Testis (tissue), 3 donors: ENCODE measurements around the gene HOPX. TPM values are rescaled to one million over a fixed set of nuclear protein-coding genes. Genes with fewer than 3 reads are reported as not detected.
A peak's percentile ranks its signal among the peaks of the same experiment; 100 is the strongest.

Experiments
- DNase-seq: peaks from one replicate; pipeline ENCODE4 v3.0.0-alpha.2; 2019
- H3K27ac ChIP-seq, 2 donors: fragments of 200-600 bp; sonication (generic); one replicate each; pipeline ENCODE4 v1.5.1; 2019
- H3K27me3 ChIP-seq: fragments of 200-600 bp; sonication (generic); one replicate; pipeline ENCODE4 v1.5.1; 2019
- H3K36me3 ChIP-seq: fragments of 200-600 bp; sonication (generic); one replicate; pipeline ENCODE4 v1.5.1; 2017; ENCODE audit warnings: low read depth; ENCODE audit errors: missing control alignments
- H3K4me1 ChIP-seq: fragments of 200-600 bp; sonication (generic); one replicate; pipeline ENCODE4 v1.5.1; 2019
- H3K4me3 ChIP-seq, 2 donors: fragments of 200-600 bp; sonication (generic); one replicate each; pipeline ENCODE4 v1.5.1; 2017 to 2019
- H3K9me3 ChIP-seq: fragments of 200-600 bp; sonication (generic); one replicate; pipeline ENCODE4 v1.5.1; 2017
- CTCF ChIP-seq, 3 experiments: fragments of 450-650 bp in 2 of 3; fragments of 200-600 bp in 1 of 3; sonication (generic) in 1 of 3; IDR thresholded peaks; one replicate each; pipeline ENCODE4 v1.5.1; 2016 to 2019; ENCODE audit warnings: antibody characterized with exemption in 3 of 3, mild to moderate bottlenecking in 2 of 3, moderate library complexity in 1 of 3
- POLR2A ChIP-seq: fragments of 450-650 bp; IDR thresholded peaks from one replicate; pipeline ENCODE4 v1.6.1; 2017; ENCODE audit warnings: antibody characterized with exemption, mild to moderate bottlenecking, moderate library complexity
- WGBS, 2 donors: methylation state at CpG; one replicate each; pipeline ENCODE4 v1.1.5; 2018; 5-methylcytosine and 5-hydroxymethylcytosine counted together
- intact Hi-C: fragments of 100-400 bp; cut with DNase I; formaldehyde crosslinking; loops from one replicate; pipeline ENCODE4 v1.15.1; 2023; ENCODE audit warnings: low total_unique reads
- polyA plus RNA-seq: library from polyadenylated mRNA; stranded (reverse); fragments of 350-450 nt; fragmentation: Illumina TruSeq; extraction: RNeasy Lipid Tissue Mini Kit (QIAGEN cat#74804); gene quantifications from one replicate; pipeline ENCODE4 v1.2.3, GENCODE V29; 2014; ENCODE audit warnings: low read depth, low replicate concordance; ENCODE audit not compliant: insufficient read depth
- total RNA-seq, 2 donors: library from RNA; depleted of rRNA; stranded (reverse); fragments of >200 nt; gene quantifications; one replicate each; pipeline ENCODE4 v1.2.3, GENCODE V29; 2016

Gene HOPX
- total and polyA plus RNA-seq, 3 donors from 2014 or later, result 102 to 158 (median 141) TPM

GRCh38 chr4:56704089-56704871, 23.2 kb upstream of the HOPX start:
- DNase-seq, result peak; percentile 40
- no peak for TF ChIP-seq CTCF (IDR thresholded peaks at IDR 0.05)
- no peak for TF ChIP-seq POLR2A
- 56 to 65% methylated on average over 7 of the region's 7 CpGs for WGBS, 2 donors
- Histone ChIP-seq H3K9me3 (no peaks in the 10 kb centered on the region), H3K4me1 (peaks cover 9% of the 10 kb centered on the region), H3K36me3 (no peaks in the 10 kb centered on the region), H3K27ac (peak overlapping the region in 1 of 2 donors; percentile 60), H3K27me3 (no peaks in the 10 kb centered on the region), H3K4me3 (no peak overlapping the region)
- intact Hi-C loops, result no loop called here

- no peak for DNase-seq
- peaks cover 3% of the 10 kb centered on the region for H3K4me1 ChIP-seq
- intact Hi-C loops, result no loop called here
These were observed 22.3 kb upstream of the HOPX start for GRCh38 chr4:56703378-56703777.

GRCh38 chr4:56701644-56702043, 20.5 kb upstream of the HOPX start:
- Histone ChIP-seq H3K36me3 (no peaks in the 10 kb centered on the region), H3K27ac (no peak overlapping the region), H3K27me3 (no peaks in the 10 kb centered on the region), H3K4me1 (peaks cover 3% of the 10 kb centered on the region), H3K9me3 (no peaks in the 10 kb centered on the region), H3K4me3 (no peak overlapping the region)
- 77 to 91% methylated on average over 2 of the region's 2 CpGs for WGBS, 2 donors
- TF ChIP-seq POLR2A (no peak), CTCF (IDR thresholded peaks at IDR 0.05) (no peak)
- intact Hi-C loops, result no loop called here
- no peak for DNase-seq

More at GRCh38 chr4:56703378-56703777, 22.3 kb upstream of the HOPX start:
- TF ChIP-seq CTCF (IDR thresholded peaks at IDR 0.05), result no peak
- no peak for TF ChIP-seq POLR2A
- Histone ChIP-seq H3K36me3 (no peaks in the 10 kb centered on the region), H3K27ac (no peak overlapping the region), H3K9me3 (no peaks in the 10 kb centered on the region), H3K27me3 (no peaks in the 10 kb centered on the region), H3K4me3 (no peak overlapping the region)
- WGBS, 2 donors, result 79 to 81% methylated on average over 5 of the region's 5 CpGs

- TF ChIP-seq POLR2A (no peak), CTCF (IDR thresholded peaks at IDR 0.05) (no peak)
- H3K4me1 ChIP-seq, result peaks cover 3% of the 10 kb centered on the region
- H3K27me3 ChIP-seq, result no peaks in the 10 kb centered on the region
- H3K4me3 ChIP-seq, result no peak overlapping the region
- intact Hi-C loops, result no loop called here
- H3K27ac ChIP-seq, result no peak overlapping the region
- no peak for DNase-seq
- 76 to 90% methylated on average over 4 of the region's 4 CpGs for WGBS, 2 donors
- no peaks in the 10 kb centered on the region for H3K36me3 ChIP-seq
- H3K9me3 ChIP-seq, result no peaks in the 10 kb centered on the region
These were observed 20.0 kb upstream of the HOPX start for GRCh38 chr4:56701161-56701480.

- Histone ChIP-seq H3K4me1 (peaks cover 2% of the 10 kb centered on the region), H3K27ac (no peak overlapping the region), H3K27me3 (no peaks in the 10 kb centered on the region), H3K9me3 (no peaks in the 10 kb centered on the region), H3K4me3 (no peak overlapping the region), H3K36me3 (no peaks in the 10 kb centered on the region)
- WGBS, 2 donors, result 90 to 94% methylated on average over 2 of the region's 2 CpGs
- DNase-seq, result no peak
- intact Hi-C loops, result no loop called here
- TF ChIP-seq POLR2A, result no peak
These were observed 18.5 kb upstream of the HOPX start for GRCh38 chr4:56699537-56700105.
